Measurements from ENCODE around the gene SRPX. TPM values are rescaled to one million over a fixed set of nuclear protein-coding genes. Genes with fewer than 3 reads are reported as not detected.

SRPX gene
- total and polyA plus RNA-seq, 10 of the 15 experiments (the other 5 are each of a cell fraction or from before 2014, with no cell fraction given): 0.05 to 0.79 (median 0.23) TPM; not detected in 1

- no peak for TF ChIP-seq ELK1 (IDR thresholded peaks at IDR 0.05; ENCODE audit: low read depth, low read length)
These were observed 42.3 kb upstream of the SRPX start (continued) for GRCh38 chrX:38262715-38263620.

GRCh38 chrX:38260231-38260630, 39.6 kb upstream of the SRPX start:
- Histone ChIP-seq H3K9me3 (replicated peaks; ENCODE audit: control insufficient read depth, insufficient read depth, low read length) (no peaks in the 10 kb centered on the region), H3K27ac (ENCODE audit: control insufficient read depth, insufficient read depth) (no peak overlapping the region), H3K9ac (ENCODE audit: control insufficient read depth, insufficient read depth, low read length) (no peak overlapping the region), H4K20me1 (ENCODE audit: control insufficient read depth, insufficient read depth) (no peaks in the 10 kb centered on the region), H3K36me3 (ENCODE audit: control insufficient read depth in 2 of 2, insufficient read depth in 2 of 2, low read length in 1 of 2) (no peaks in the 10 kb centered on the region), H3K4me2 (ENCODE audit: control insufficient read depth, insufficient read depth) (no peak overlapping the region), H2AFZ (ENCODE audit: control insufficient read depth, low read depth, low read length) (no peak overlapping the region; the same call in 1 of the 2 replicates), H3K4me3 (no peak overlapping the region), H3K79me2 (ENCODE audit: control insufficient read depth, insufficient read depth, low read length) (no peaks in the 10 kb centered on the region), H3K4me1 (ENCODE audit: control insufficient read depth, insufficient read depth, low read length) (no peaks in the 10 kb centered on the region), H3K27me3 (replicated peaks in 1 of 2; ENCODE audit: control insufficient read depth in 2 of 2, insufficient read depth in 2 of 2, low read length in 1 of 2) (no peaks in the 10 kb centered on the region)
- POLR2A ChIA-PET: interaction anchor here (1.0 to 1.3 kb wide), 3 partner anchors 22 to 67 kb away, joined by 3 to 4 read pairs (median 3); partner anchors contain the start of gene RPGR
- no TSS peak for BruUV-seq (replicated peaks)
- in situ Hi-C loops (cut with MboI) (no loop called here), intact Hi-C loops (cut with micrococcal nuclease; ENCODE audit: unreplicated experiment) (loop anchor here (1.0 kb wide), 1 partner anchor 67 kb away; the partner anchor contains the start of gene RPGR)
- ATAC-seq: peak; percentile 89
- FAIRE-seq: no peak
- SMC1A ChIA-PET (ENCODE audit: uncharacterized antibody, unreplicated experiment): interaction anchor here (0.9 to 3.5 kb wide), 8 partner anchors 8 to 67 kb away, joined by 3 to 33 read pairs (median 4); partner anchors contain the start of gene RPGR
- RAD21 ChIA-PET (ENCODE audit: unreplicated experiment): interaction anchor here (1.0 to 3.2 kb wide), 5 partner anchors 17 to 67 kb away, joined by 3 to 32 read pairs (median 4); partner anchors contain the start of gene RPGR
- CTCF ChIA-PET: interaction anchor here (0.8 to 4.2 kb wide), 20 partner anchors 8 to 397 kb away, joined by 3 to 43 read pairs (median 4); partner anchors contain the start of gene RPGR
- DNase-seq (ENCODE audit: low read depth, low spot score): no peak
- WGBS (ENCODE audit: insufficient coverage, insufficient replicate concordance, low lambda C conversion rate, missing lambda C conversion rate): 0% methylated on average over 4 of the region's 4 CpGs
- peak; percentile 44; the same call in 1 of the 2 replicates for TF ChIP-seq SMC3 (IDR thresholded peaks at IDR 0.05; ENCODE audit: borderline replicate concordance, low read length)
- TF ChIP-seq HCFC1 (IDR thresholded peaks at IDR 0.05; ENCODE audit: low read length): no peak
- TF ChIP-seq EED (IDR thresholded peaks at IDR 0.05; ENCODE audit: low read depth): no peak
- no peak for TF ChIP-seq FOS (IDR thresholded peaks at IDR 0.05; ENCODE audit: borderline replicate concordance, extremely low read depth, insufficient read length)
- no peak for TF ChIP-seq IRF5 (IDR thresholded peaks at IDR 0.05; ENCODE audit: borderline replicate concordance)
- no peak for TF ChIP-seq CHD1 (IDR thresholded peaks at IDR 0.05; ENCODE audit: low read depth, low read length)
- TF ChIP-seq ATF7 (IDR thresholded peaks at IDR 0.05; ENCODE audit: low read depth): 0 out of 2 replicates have a peak, but pooled peaks have one; percentile 21
- TF ChIP-seq KLF5 (IDR thresholded peaks at IDR 0.05; ENCODE audit: partially characterized antibody): no peak
- no peak for TF ChIP-seq ZBTB11 (CRISPR knock-in tag; IDR thresholded peaks at IDR 0.05)
- no peak for TF ChIP-seq CEBPB (IDR thresholded peaks at IDR 0.05; ENCODE audit: borderline replicate concordance in 1 of 2, low read depth in 2 of 2, low read length in 2 of 2)
- TF ChIP-seq ATF3 (IDR thresholded peaks at IDR 0.05; ENCODE audit: borderline replicate concordance, extremely low read depth, low read depth, low read length): no peak
- no peak for TF ChIP-seq TCF3 (IDR thresholded peaks at IDR 0.05; ENCODE audit: borderline replicate concordance, insufficient read depth, low read depth, low read length)
- TF ChIP-seq DPF2 (IDR thresholded peaks at IDR 0.05): no peak

Measured in GM12878 (cell line).